ENCODE data around the gene HS3ST4. TPM values are rescaled to one million over a fixed set of nuclear protein-coding genes. Genes with fewer than 3 reads are reported as not detected.

The HS3ST4 gene
- total RNA-seq, 4 donors from 2014 or later: not detected

GRCh38 chr16:25868106-25868505 is 176.3 kb downstream of the HS3ST4 start:
- no peak for DNase-seq
- TF ChIP-seq POLR2A (IDR thresholded peaks at IDR 0.05) (no peak), CTCF (IDR thresholded peaks at IDR 0.05) (no peak)
- H3K4me1 ChIP-seq: no peaks in the 10 kb centered on the region
- H3K27ac ChIP-seq: no peak overlapping the region
- H3K27me3 ChIP-seq: no peaks in the 10 kb centered on the region
- H3K9me3 ChIP-seq: no peaks in the 10 kb centered on the region
- H3K4me3 ChIP-seq: no peak overlapping the region
- no peaks in the 10 kb centered on the region for H3K36me3 ChIP-seq

GRCh38 chr16:25868706-25869370 is 177.1 kb downstream of the HS3ST4 start:
- H3K4me1 ChIP-seq: no peaks in the 10 kb centered on the region
- no peaks in the 10 kb centered on the region for H3K9me3 ChIP-seq
- no peaks in the 10 kb centered on the region for H3K27me3 ChIP-seq
- H3K4me3 ChIP-seq: no peak overlapping the region
- no peaks in the 10 kb centered on the region for H3K36me3 ChIP-seq
- no peak for DNase-seq
- TF ChIP-seq CTCF (IDR thresholded peaks at IDR 0.05) (no peak), POLR2A (IDR thresholded peaks at IDR 0.05) (no peak)
- H3K27ac ChIP-seq: no peak overlapping the region

GRCh38 chr16:25872369-25873070 is 180.8 kb downstream of the HS3ST4 start:
- DNase-seq: no peak
- Histone ChIP-seq H3K27me3 (no peaks in the 10 kb centered on the region), H3K27ac (no peak overlapping the region), H3K4me1 (no peaks in the 10 kb centered on the region), H3K9me3 (no peaks in the 10 kb centered on the region), H3K4me3 (no peak overlapping the region), H3K36me3 (no peaks in the 10 kb centered on the region)
- TF ChIP-seq POLR2A (IDR thresholded peaks at IDR 0.05) (no peak), CTCF (IDR thresholded peaks at IDR 0.05) (no peak)

- H3K36me3 ChIP-seq: no peaks in the 10 kb centered on the region
- H3K27me3 ChIP-seq: no peaks in the 10 kb centered on the region
- DNase-seq: no peak
- no peaks in the 10 kb centered on the region for H3K4me1 ChIP-seq
- no peak overlapping the region for H3K27ac ChIP-seq
- no peak for TF ChIP-seq POLR2A (IDR thresholded peaks at IDR 0.05)
- TF ChIP-seq CTCF (IDR thresholded peaks at IDR 0.05): no peak
- H3K4me3 ChIP-seq: no peak overlapping the region
- no peaks in the 10 kb centered on the region for H3K9me3 ChIP-seq
These were observed 182.4 kb downstream of the HS3ST4 start for GRCh38 chr16:25874196-25874595.

GRCh38 chr16:25875956-25876598 is 184.3 kb downstream of the HS3ST4 start:
- Histone ChIP-seq H3K27me3 (no peaks in the 10 kb centered on the region), H3K4me3 (no peak overlapping the region), H3K27ac (no peak overlapping the region), H3K36me3 (no peaks in the 10 kb centered on the region), H3K9me3 (no peaks in the 10 kb centered on the region), H3K4me1 (no peaks in the 10 kb centered on the region)
- DNase-seq: no peak
- no peak for TF ChIP-seq CTCF (IDR thresholded peaks at IDR 0.05)
- TF ChIP-seq POLR2A (IDR thresholded peaks at IDR 0.05): no peak
